Esophagus muscularis mucosa (tissue), 4 donors: Measurements from ENCODE around the gene NUCB2. TPM values are rescaled to one million over a fixed set of nuclear protein-coding genes. Genes with fewer than 3 reads are reported as not detected.
"Not testable (repeated sequence)": the region's sequence is repeated elsewhere in the genome, so short reads cannot be mapped to it uniquely, and the experiment has no call there.

Experiments
- DNase-seq: peaks from one replicate; pipeline ENCODE4 v3.0.0-alpha.2; 2017; ENCODE audit errors: extremely low spot score
- H3K27ac ChIP-seq, 4 donors: fragments of 200-600 bp; sonication (generic); replicated peaks in 1 of 4; 1 replicate in 3 of 4; 2 replicates in 1 of 4; pipeline ENCODE4 v1.5.1; 2016 to 2019; ENCODE audit warnings: mild to moderate bottlenecking in 1 of 4
- H3K27me3 ChIP-seq, 4 donors: fragments of 200-600 bp; sonication (generic); one replicate each; pipeline versions ENCODE4 v1.5.1 to v1.6.0; 2016 to 2019
- H3K36me3 ChIP-seq, 4 donors: fragments of 200-600 bp; sonication (generic); one replicate each; pipeline ENCODE4 v1.5.1; 2016 to 2019
- H3K4me1 ChIP-seq, 4 donors: fragments of 200-600 bp; sonication (generic); one replicate each; pipeline ENCODE4 v1.5.1; 2016 to 2019
- H3K4me3 ChIP-seq, 4 donors: fragments of 200-600 bp; sonication (generic); 1 replicate in 2 of 4; 2 replicates in 2 of 4; pipeline ENCODE4 v1.5.1; 2016 to 2019; ENCODE audit warnings: mild to moderate bottlenecking in 4 of 4, moderate library complexity in 1 of 4
- H3K9me3 ChIP-seq, 4 donors: fragments of 200-600 bp; sonication (generic); 1 replicate in 3 of 4; 2 replicates in 1 of 4; pipeline ENCODE4 v1.5.1; 2016 to 2019
- CTCF ChIP-seq, 3 experiments: fragments of 200-600 bp in 2 of 3; fragments of 450-650 bp in 1 of 3; sonication (generic) in 2 of 3; IDR thresholded peaks; one replicate each; pipeline ENCODE4 v1.5.1; 2017 to 2019; ENCODE audit warnings: antibody characterized with exemption in 3 of 3, mild to moderate bottlenecking in 2 of 3, moderate library complexity in 1 of 3
- EP300 ChIP-seq: sonication (generic); formaldehyde crosslinking; IDR thresholded peaks from one replicate; pipeline ENCODE4 v1.6.1; 2017; ENCODE audit warnings: antibody characterized with exemption
- POLR2A ChIP-seq: fragments of 450-650 bp; IDR thresholded peaks from one replicate; pipeline ENCODE4 v1.6.1; 2017; ENCODE audit warnings: antibody characterized with exemption, moderate library complexity, mild to moderate bottlenecking, low read depth
- POLR2AphosphoS5 ChIP-seq, 2 donors: sonication (generic); formaldehyde crosslinking; IDR thresholded peaks; one replicate each; pipeline ENCODE4 v1.6.1; 2017; ENCODE audit warnings: antibody characterized with exemption in 2 of 2
- WGBS: methylation state at CpG from one replicate; pipeline ENCODE4 v1.1.5; 2018; 5-methylcytosine and 5-hydroxymethylcytosine counted together
- intact Hi-C: fragments of 100-400 bp; cut with DNase I; formaldehyde crosslinking; loops from one replicate; pipeline ENCODE4 v1.15.1; 2023
- total RNA-seq, 4 donors: library from RNA; depleted of rRNA; stranded (reverse); fragments of >200 nt; gene quantifications; one replicate each; pipeline versions ENCODE4 v1.1.0 to v1.2.1, GENCODE V29; 2016

NUCB2 gene
- total RNA-seq, 4 donors from 2014 or later = 34.3 to 43.8 (median 42.6) TPM

DNA sequence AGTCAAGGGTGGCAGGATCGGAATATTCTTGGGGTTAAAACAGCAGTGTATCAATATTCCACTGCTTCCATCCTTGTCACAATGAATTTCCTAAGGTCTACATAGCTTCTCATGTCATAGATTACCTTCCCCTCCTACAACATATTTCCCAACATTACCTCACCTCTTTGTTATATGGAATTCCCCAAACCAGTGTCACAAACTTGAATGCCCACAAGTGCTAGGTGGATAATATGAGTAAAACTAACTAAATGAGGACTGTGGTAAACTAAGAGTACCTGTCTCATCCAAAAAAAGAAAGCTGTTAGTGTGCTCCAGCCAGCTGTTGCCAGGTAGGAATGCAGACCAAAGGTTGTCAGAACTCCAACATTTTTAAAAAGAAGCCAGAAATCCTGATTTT lies 17.0 kb upstream of the NUCB2 start:
- Histone ChIP-seq H3K36me3 (no peaks in the 10 kb centered on the region), H3K9me3 (no peaks in the 10 kb centered on the region), H3K27me3 (no peaks in the 10 kb centered on the region), H3K27ac (no peak overlapping the region), H3K4me1 (no peaks in the 10 kb centered on the region), H3K4me3 (no peak overlapping the region)
- intact Hi-C loops = no loop called here
- WGBS = 100% methylated on average over 1 of the region's 1 CpG
- no peak for DNase-seq
- no peak for TF ChIP-seq POLR2AphosphoS5 (IDR thresholded peaks at IDR 0.05)
- no peak for TF ChIP-seq POLR2A
- TF ChIP-seq EP300 = no peak
- no peak for TF ChIP-seq CTCF (IDR thresholded peaks at IDR 0.05)

- H3K27me3 ChIP-seq = no peaks in the 10 kb centered on the region
- DNase-seq = no peak
- no peaks in the 10 kb centered on the region for H3K4me1 ChIP-seq
- no peaks in the 10 kb centered on the region for H3K9me3 ChIP-seq
- no peak for TF ChIP-seq EP300
- no peak for TF ChIP-seq POLR2AphosphoS5 (IDR thresholded peaks at IDR 0.05)
- no peak for TF ChIP-seq CTCF (IDR thresholded peaks at IDR 0.05)
- TF ChIP-seq POLR2A = no peak
- no peak overlapping the region for H3K4me3 ChIP-seq
- no peaks in the 10 kb centered on the region for H3K36me3 ChIP-seq
- intact Hi-C loops = no loop called here
- no peak overlapping the region for H3K27ac ChIP-seq
These were observed 16.5 kb upstream of the NUCB2 start for GRCh38 chr11:17260020-17260419.

- H3K36me3 ChIP-seq = no peaks in the 10 kb centered on the region
- H3K4me3 ChIP-seq = no peak overlapping the region
- TF ChIP-seq EP300 = no peak
- TF ChIP-seq CTCF (IDR thresholded peaks at IDR 0.05) = no peak
- TF ChIP-seq POLR2AphosphoS5 (IDR thresholded peaks at IDR 0.05) = no peak
- no peak for TF ChIP-seq POLR2A
- H3K4me1 ChIP-seq = no peaks in the 10 kb centered on the region
- H3K9me3 ChIP-seq = no peaks in the 10 kb centered on the region
- intact Hi-C loops = no loop called here
- no peaks in the 10 kb centered on the region for H3K27me3 ChIP-seq
- WGBS = 69% methylated on average over 1 of the region's 1 CpG
- no peak overlapping the region for H3K27ac ChIP-seq
- no peak for DNase-seq
These were observed 12.8 kb upstream of the NUCB2 start for GRCh38 chr11:17263769-17264168.

GRCh38 chr11:17266781-17267180 lies 9.8 kb upstream of the NUCB2 start:
- no peaks in the 10 kb centered on the region for H3K36me3 ChIP-seq
- no peaks in the 10 kb centered on the region for H3K4me1 ChIP-seq
- DNase-seq = no peak
- H3K27ac ChIP-seq = no peak overlapping the region
- H3K9me3 ChIP-seq = no peaks in the 10 kb centered on the region
- no peaks in the 10 kb centered on the region for H3K27me3 ChIP-seq
- 87% methylated on average over 5 of the region's 5 CpGs for WGBS
- no peak overlapping the region for H3K4me3 ChIP-seq
- intact Hi-C loops = no loop called here
- no peak for TF ChIP-seq CTCF (IDR thresholded peaks at IDR 0.05)
- no peak for TF ChIP-seq POLR2AphosphoS5 (IDR thresholded peaks at IDR 0.05)
- TF ChIP-seq POLR2A = no peak
- TF ChIP-seq EP300 = no peak

DNA sequence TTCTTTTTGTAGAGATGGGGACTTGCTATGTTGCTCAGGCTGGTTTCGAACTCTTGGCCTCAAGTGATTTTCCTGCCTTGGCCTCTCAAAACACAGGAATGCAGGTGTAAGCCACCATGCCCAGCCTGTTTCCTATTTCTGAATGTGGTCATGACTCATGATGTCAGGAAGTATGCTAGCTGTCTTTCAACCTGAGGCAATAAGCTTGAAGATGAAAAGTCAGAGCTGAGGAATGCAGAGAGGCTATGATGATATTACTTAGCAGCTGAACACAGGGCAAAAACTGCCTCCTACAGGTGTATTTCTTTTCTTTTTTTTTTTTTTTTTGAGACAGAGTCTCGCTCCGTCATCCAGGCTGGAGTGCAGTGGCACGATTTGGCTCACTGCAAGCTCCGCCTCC lies 9.0 kb upstream of the NUCB2 start:
- Histone ChIP-seq H3K27me3 (no peaks in the 10 kb centered on the region), H3K9me3 (no peaks in the 10 kb centered on the region), H3K27ac (no peak overlapping the region), H3K4me3 (no peak overlapping the region), H3K4me1 (no peaks in the 10 kb centered on the region), H3K36me3 (no peaks in the 10 kb centered on the region)
- 93% methylated on average over 5 of the region's 5 CpGs for WGBS
- TF ChIP-seq POLR2AphosphoS5 (IDR thresholded peaks at IDR 0.05) (no peak), POLR2A (no peak), CTCF (IDR thresholded peaks at IDR 0.05) (no peak), EP300 (no peak)
- DNase-seq = no peak
- intact Hi-C loops = no loop called here

GRCh38 chr11:17268500-17268899 lies 8.0 kb upstream of the NUCB2 start:
- H3K27me3 ChIP-seq, H3K4me3 ChIP-seq, H3K27ac ChIP-seq, H3K4me1 ChIP-seq, intact Hi-C loops, DNase-seq, H3K9me3 ChIP-seq, H3K36me3 ChIP-seq: not testable (repeated sequence)
- 88% methylated on average over 5 of the region's 5 CpGs for WGBS
